Cardiac muscle cell (in vitro differentiated cells and primary cell): ENCODE data around the gene RAD52. TPM values are rescaled to one million over a fixed set of nuclear protein-coding genes. Genes with fewer than 3 reads are reported as not detected.

Source experiments
- DNase-seq, 2 donors: peaks; one replicate each; pipeline versions ENCODE4 v3.0.0 to v3.0.0-alpha.2; 2010 to 2017; ENCODE audit warnings: low read depth in 1 of 2, low spot score in 1 of 2
- H3K27ac ChIP-seq: fragments of 200-600 bp; sonication (generic); 2 replicates; pipeline ENCODE4 v1.5.1; 2016
- H3K27me3 ChIP-seq: fragments of 200-600 bp; sonication (generic); 2 replicates; pipeline ENCODE4 v1.6.0; 2016; ENCODE audit warnings: control low read depth
- H3K36me3 ChIP-seq: fragments of 200-600 bp; sonication (generic); 2 replicates; pipeline ENCODE4 v1.5.1; 2016; ENCODE audit warnings: control low read depth
- H3K4me1 ChIP-seq: fragments of 200-600 bp; sonication (generic); 2 replicates; pipeline ENCODE4 v1.8.1; 2017; ENCODE audit warnings: low read depth, mild to moderate bottlenecking, mixed run types
- H3K4me3 ChIP-seq: fragments of 200-600 bp; sonication (generic); 2 replicates; pipeline ENCODE4 v1.5.1; 2016; ENCODE audit warnings: mild to moderate bottlenecking
- H3K9me3 ChIP-seq: fragments of 200-600 bp; sonication (generic); 2 replicates; pipeline ENCODE4 v1.5.1; 2017; ENCODE audit warnings: low read depth, mild to moderate bottlenecking, control low read depth
- polyA plus RNA-seq: library from polyadenylated mRNA; unstranded; fragments of >200 nt; fragmentation: Nextera tagmentation; extraction: Ambion mirVana; gene quantifications from 2 replicates; pipeline ENCODE4 v1.2.1, GENCODE V29; 2016
- total RNA-seq: library from RNA; depleted of rRNA; stranded (reverse); fragments of >200 nt; gene quantifications from 2 replicates; pipeline ENCODE4 v1.2.3, GENCODE V29; 2016
- TF ChIP-seq, protein P1 (sequence below): IDR thresholded peaks from 2 replicates; pipeline ENCODE4 v1.5.1; 2012; ENCODE audit warnings: low read depth, mild to moderate bottlenecking, low read length

The RAD52 gene
- total and polyA plus RNA-seq, 2 experiments from 2014 or later: 11.2 to 49.8 TPM

DNA sequence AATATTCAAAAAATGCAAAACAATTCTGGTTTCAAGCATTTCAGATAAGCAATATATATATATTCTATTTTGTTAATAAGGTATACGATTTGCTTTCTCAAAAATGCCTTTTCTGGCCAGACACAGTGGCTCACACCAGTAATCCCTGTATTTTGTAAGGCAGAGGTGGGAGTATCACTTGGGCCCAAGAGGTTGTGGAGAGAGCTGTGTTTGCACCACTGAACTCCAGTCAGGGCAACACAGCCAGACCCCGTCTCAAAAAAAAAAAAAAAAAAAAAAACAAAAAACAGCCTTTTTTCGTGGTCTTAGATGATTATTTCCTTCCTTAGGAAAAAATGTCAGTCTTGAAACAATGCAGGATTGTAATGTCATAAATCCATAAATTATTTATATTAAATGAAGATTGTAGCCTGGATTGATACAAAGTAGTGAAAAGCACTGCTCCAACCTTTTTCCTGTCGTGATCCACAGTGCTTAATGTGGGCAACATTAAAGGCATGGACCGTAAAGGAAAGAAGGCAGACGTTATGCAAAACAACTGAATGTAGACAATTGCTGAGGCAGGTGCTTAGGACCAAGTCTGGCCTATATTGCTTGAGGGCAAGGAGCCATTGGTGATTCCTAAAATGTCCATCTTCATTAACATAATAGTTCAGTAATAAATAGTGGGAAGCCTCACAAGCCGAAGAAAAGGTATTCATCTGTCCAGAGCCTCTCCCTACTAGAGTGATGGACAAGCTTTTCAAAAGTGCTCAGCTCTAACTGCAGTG lies 36.8 kb downstream of the RAD52 start:
- H3K36me3 ChIP-seq: peaks cover 83% of the 10 kb centered on the region
- TF ChIP-seq, protein P1, sequence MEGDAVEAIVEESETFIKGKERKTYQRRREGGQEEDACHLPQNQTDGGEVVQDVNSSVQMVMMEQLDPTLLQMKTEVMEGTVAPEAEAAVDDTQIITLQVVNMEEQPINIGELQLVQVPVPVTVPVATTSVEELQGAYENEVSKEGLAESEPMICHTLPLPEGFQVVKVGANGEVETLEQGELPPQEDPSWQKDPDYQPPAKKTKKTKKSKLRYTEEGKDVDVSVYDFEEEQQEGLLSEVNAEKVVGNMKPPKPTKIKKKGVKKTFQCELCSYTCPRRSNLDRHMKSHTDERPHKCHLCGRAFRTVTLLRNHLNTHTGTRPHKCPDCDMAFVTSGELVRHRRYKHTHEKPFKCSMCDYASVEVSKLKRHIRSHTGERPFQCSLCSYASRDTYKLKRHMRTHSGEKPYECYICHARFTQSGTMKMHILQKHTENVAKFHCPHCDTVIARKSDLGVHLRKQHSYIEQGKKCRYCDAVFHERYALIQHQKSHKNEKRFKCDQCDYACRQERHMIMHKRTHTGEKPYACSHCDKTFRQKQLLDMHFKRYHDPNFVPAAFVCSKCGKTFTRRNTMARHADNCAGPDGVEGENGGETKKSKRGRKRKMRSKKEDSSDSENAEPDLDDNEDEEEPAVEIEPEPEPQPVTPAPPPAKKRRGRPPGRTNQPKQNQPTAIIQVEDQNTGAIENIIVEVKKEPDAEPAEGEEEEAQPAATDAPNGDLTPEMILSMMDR: no peak

DNA sequence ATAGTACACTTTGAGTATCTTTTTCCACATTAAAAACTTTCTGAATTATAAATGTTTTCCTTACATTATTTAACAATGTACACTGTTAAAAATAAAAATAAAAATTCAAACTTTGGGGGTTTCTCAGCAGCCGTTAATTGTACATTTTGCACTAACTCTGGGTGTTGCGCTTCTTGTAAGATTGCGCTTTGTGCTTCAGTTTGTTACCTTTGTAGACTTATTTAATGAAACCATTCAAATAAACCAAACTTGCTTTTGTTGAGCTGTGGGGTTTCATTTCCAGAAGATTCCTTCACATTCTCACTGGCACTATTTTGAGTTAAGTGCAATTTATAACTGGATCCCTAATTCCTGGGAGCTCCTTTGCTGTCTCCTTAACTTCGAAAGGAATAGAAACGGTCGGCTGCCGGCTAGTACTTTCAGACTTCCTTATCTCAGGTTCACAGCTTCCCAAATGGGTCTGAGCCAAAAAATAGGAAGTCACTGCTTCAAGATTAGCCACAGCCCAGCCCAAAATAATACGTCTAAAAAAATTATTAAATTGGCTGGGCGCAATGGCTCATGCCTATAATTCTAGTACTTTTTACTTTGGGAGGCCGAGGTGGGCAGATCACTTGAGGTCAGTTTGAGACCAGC lies 38.2 kb downstream of the RAD52 start:
- H3K27ac ChIP-seq: peak overlapping the region; percentile 72
- no peaks in the 10 kb centered on the region for H3K9me3 ChIP-seq
- DNase-seq: peak in 1 of 2 donors; percentile 18
- H3K4me3 ChIP-seq: no peak overlapping the region
- H3K36me3 ChIP-seq: peaks cover 79% of the 10 kb centered on the region
- no peaks in the 10 kb centered on the region for H3K4me1 ChIP-seq
- TF ChIP-seq, protein P1: no peak
- H3K27me3 ChIP-seq: no peaks in the 10 kb centered on the region

More for the DNA sequence above, 36.8 kb downstream of the RAD52 start:
- Histone ChIP-seq H3K27me3 (no peaks in the 10 kb centered on the region), H3K4me1 (no peaks in the 10 kb centered on the region), H3K27ac (peak overlapping the region; percentile 40), H3K4me3 (no peak overlapping the region), H3K9me3 (no peaks in the 10 kb centered on the region)
- DNase-seq: no peak

DNA sequence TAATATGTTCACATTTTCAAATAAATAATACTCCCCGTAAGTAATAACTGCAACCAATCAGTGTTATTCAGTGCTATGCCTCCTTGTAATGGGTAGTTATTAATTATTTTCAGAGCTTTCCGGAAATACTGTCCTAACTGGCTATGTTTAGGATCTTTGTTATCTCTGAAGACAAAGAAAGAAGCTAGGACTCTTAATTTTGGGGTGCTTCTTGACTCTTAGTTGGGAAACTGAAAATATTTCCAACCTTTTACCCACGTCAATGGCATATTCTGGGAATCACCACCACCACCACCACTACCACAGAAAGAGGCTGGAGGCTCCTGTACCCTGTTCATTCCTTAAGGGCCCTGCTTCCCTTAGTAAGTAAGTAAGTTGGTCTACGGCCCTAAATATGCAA lies 39.1 kb downstream of the RAD52 start:
- Histone ChIP-seq H3K4me1 (no peaks in the 10 kb centered on the region), H3K36me3 (peaks cover 80% of the 10 kb centered on the region), H3K9me3 (no peaks in the 10 kb centered on the region), H3K4me3 (no peak overlapping the region), H3K27me3 (no peaks in the 10 kb centered on the region), H3K27ac (peak overlapping the region; percentile 72)
- TF ChIP-seq, protein P1: no peak
- DNase-seq: no peak

DNA sequence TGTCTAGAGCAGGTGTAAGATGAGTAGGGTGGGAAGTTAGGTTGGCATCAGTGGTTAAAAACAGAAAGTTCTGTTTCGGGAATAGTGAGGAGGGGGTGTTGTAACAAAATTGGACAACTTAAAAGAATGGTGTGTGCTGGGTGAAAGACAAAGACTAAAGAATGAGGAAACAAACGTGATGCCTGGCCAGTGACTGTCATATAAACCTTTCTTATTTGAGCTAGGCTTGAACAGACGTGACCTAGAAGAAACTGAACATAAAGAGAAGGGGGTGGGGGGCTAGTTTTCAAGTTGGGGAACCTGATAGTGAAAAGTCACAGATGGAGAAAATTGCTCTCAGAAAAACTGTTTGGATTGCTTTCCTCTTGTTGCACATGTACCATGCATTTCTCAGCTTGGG lies 39.6 kb downstream of the RAD52 start:
- Histone ChIP-seq H3K27me3 (no peaks in the 10 kb centered on the region), H3K4me1 (no peaks in the 10 kb centered on the region), H3K36me3 (peaks cover 78% of the 10 kb centered on the region), H3K4me3 (no peak overlapping the region), H3K9me3 (no peaks in the 10 kb centered on the region), H3K27ac (peak overlapping the region; percentile 72)
- TF ChIP-seq, protein P1: no peak
- DNase-seq: no peak

DNA sequence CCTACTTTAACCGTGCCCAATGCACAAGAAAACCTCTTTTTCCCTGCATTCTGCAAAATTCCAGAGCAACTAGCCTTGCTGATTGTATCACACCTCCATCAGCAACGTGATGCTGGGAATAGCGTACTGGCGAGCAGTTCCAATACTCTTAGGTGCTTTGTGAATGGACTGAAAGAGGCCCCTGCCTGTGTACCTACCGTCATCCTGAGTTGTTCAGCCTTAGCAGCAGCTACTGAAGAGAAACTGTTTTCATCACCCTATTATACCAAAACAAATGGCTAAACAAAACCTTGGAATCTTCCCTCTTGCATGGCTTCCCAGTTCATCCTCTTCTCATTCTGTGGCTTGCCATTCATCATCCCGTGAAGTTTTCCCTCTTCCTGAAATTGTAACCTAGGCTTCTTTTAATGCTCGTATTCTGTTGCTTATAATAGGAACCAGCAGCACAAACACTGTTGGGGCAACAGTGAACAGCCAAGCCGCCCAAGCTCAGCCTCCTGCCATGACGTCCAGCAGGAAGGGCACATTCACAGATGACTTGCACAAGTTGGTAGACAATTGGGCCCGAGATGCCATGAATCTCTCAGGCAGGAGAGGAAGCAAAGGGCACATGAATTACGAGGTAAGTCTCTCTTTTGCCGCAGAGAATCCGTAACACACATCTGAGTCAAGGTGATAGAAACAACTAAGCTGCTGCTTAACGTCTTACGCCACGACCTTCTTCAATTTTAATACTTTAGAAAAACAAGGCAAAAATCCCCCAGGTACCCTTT lies 41.9 kb downstream of the RAD52 start:
- Histone ChIP-seq H3K36me3 (peaks cover 79% of the 10 kb centered on the region), H3K4me3 (no peak overlapping the region), H3K4me1 (no peaks in the 10 kb centered on the region), H3K9me3 (no peaks in the 10 kb centered on the region), H3K27ac (no peak overlapping the region), H3K27me3 (no peaks in the 10 kb centered on the region)
- no peak for DNase-seq
- TF ChIP-seq, protein P1: no peak
